ENCODE data around the gene MKRN2. TPM values are rescaled to one million over a fixed set of nuclear protein-coding genes. Genes with fewer than 3 reads are reported as not detected.
"Not testable (repeated sequence)": the region's sequence is repeated elsewhere in the genome, so short reads cannot be mapped to it uniquely, and the experiment has no call there.

The MKRN2 gene
- total RNA-seq, result 10 to 100 TPM; 21.6 to 23.9 TPM
- long read RNA-seq, donor 1, transcript MKRN2-201 (8 exons, 2,848 nt), result major isoform, 20 of 25 reads
- long read RNA-seq, donor 1, partial matches to known transcripts, result 3 of 25 reads
- long read RNA-seq, donor 1, other reads (novel, unspliced or antisense), result 2 of 25 reads
- long read RNA-seq, donor 2, transcript MKRN2-201 (8 exons, 2,848 nt), result major isoform, 36 of 53 reads
- long read RNA-seq, donor 2, partial matches to known transcripts, result 14 of 53 reads
- long read RNA-seq, donor 2, other reads (novel, unspliced or antisense), result 2 of 53 reads

GRCh38 chr3:12556690-12557472, at the start of gene MKRN2:
Gene MKRN2 (plus strand): TSS chr3:12557087. CDS start chr3:12557151, 64 bp downstream.
- intact Hi-C loops (cut with DNase I), result loop anchor here in 1 of 2 donors (5.0 kb wide), 1 partner anchor 105 kb away; the partner anchor contains the start of gene RAF1
- peak; percentile 96 for DNase-seq (ENCODE audit: low spot score)

- no peak for DNase-seq (ENCODE audit: low spot score)
- intact Hi-C loops (cut with DNase I), result no loop called here
These were observed 49.2 kb upstream of the MKRN2 start for GRCh38 chr3:12507591-12508281.

GRCh38 chr3:12508291-12508700, 48.6 kb upstream of the MKRN2 start:
- DNase-seq (ENCODE audit: low spot score), result no peak
- intact Hi-C loops (cut with DNase I), result no loop called here

- intact Hi-C loops (cut with DNase I), result no loop called here
- no peak for DNase-seq (ENCODE audit: low spot score)
These were observed 47.4 kb upstream of the MKRN2 start for GRCh38 chr3:12509466-12509865.

GRCh38 chr3:12512534-12513118, 44.3 kb upstream of the MKRN2 start:
- intact Hi-C loops (cut with DNase I), result no loop called here
- no peak for DNase-seq (ENCODE audit: low spot score)

- DNase-seq (ENCODE audit: low spot score), result no peak
- intact Hi-C loops (cut with DNase I), result no loop called here
These were observed 43.0 kb upstream of the MKRN2 start for GRCh38 chr3:12513694-12514446.

- intact Hi-C loops (cut with DNase I), result no loop called here
- no peak for DNase-seq (ENCODE audit: low spot score)
These were observed 41.3 kb upstream of the MKRN2 start for GRCh38 chr3:12515631-12516030.

- intact Hi-C loops (cut with DNase I), result no loop called here
- DNase-seq (ENCODE audit: low spot score), result no peak
These were observed 40.0 kb upstream of the MKRN2 start for GRCh38 chr3:12516873-12517272.

- intact Hi-C loops (cut with DNase I), result no loop called here
- no peak for DNase-seq (ENCODE audit: low spot score)
These were observed 38.4 kb upstream of the MKRN2 start for GRCh38 chr3:12518261-12519028.

GRCh38 chr3:12521010-12521409, 35.9 kb upstream of the MKRN2 start:
- no peak for DNase-seq (ENCODE audit: low spot score)
- intact Hi-C loops (cut with DNase I), result no loop called here

- intact Hi-C loops (cut with DNase I), result no loop called here
- DNase-seq (ENCODE audit: low spot score), result no peak
These were observed 34.2 kb upstream of the MKRN2 start for GRCh38 chr3:12522721-12523120.

- no peak for DNase-seq (ENCODE audit: low spot score)
- intact Hi-C loops (cut with DNase I), result loop anchor here in 1 of 2 donors (1.0 kb wide), 1 partner anchor 27 kb away; no protein-coding TSS in a partner anchor
These were observed 29.1 kb upstream of the MKRN2 start for GRCh38 chr3:12527757-12528143.

- intact Hi-C loops (cut with DNase I), result no loop called here
- DNase-seq (ENCODE audit: low spot score), result no peak
These were observed 24.7 kb upstream of the MKRN2 start for GRCh38 chr3:12532182-12532581.

GRCh38 chr3:12536423-12536822, 20.5 kb upstream of the MKRN2 start:
- DNase-seq (ENCODE audit: low spot score), result no peak
- intact Hi-C loops (cut with DNase I), result no loop called here

- DNase-seq (ENCODE audit: low spot score), result no peak
- intact Hi-C loops (cut with DNase I), result no loop called here
These were observed 15.3 kb upstream of the MKRN2 start for GRCh38 chr3:12541625-12542024.

- intact Hi-C loops (cut with DNase I); DNase-seq (ENCODE audit: low spot score): not testable (repeated sequence)
These were observed 13.4 kb upstream of the MKRN2 start for GRCh38 chr3:12543497-12543896.

GRCh38 chr3:12544652-12545472, 12.0 kb upstream of the MKRN2 start:
- no peak for DNase-seq (ENCODE audit: low spot score)
- intact Hi-C loops (cut with DNase I), result no loop called here

GRCh38 chr3:12545473-12545791, 11.5 kb upstream of the MKRN2 start, which contains the start of gene MKRN2OS:
Gene MKRN2OS (minus strand): TSS chr3:12545499. CDS start chr3:12545464, 35 bp downstream.
- DNase-seq (ENCODE audit: low spot score), result no peak
- intact Hi-C loops (cut with DNase I), result no loop called here
